ENCODE results near the gene G0S2. TPM values are rescaled to one million over a fixed set of nuclear protein-coding genes. Genes with fewer than 3 reads are reported as not detected.

G0S2 gene
- total and polyA plus RNA-seq, 10 of the 15 experiments (the other 5 are each of a cell fraction or from before 2014, with no cell fraction given), result 0.07 to 0.51 (median 0.23) TPM

DNA sequence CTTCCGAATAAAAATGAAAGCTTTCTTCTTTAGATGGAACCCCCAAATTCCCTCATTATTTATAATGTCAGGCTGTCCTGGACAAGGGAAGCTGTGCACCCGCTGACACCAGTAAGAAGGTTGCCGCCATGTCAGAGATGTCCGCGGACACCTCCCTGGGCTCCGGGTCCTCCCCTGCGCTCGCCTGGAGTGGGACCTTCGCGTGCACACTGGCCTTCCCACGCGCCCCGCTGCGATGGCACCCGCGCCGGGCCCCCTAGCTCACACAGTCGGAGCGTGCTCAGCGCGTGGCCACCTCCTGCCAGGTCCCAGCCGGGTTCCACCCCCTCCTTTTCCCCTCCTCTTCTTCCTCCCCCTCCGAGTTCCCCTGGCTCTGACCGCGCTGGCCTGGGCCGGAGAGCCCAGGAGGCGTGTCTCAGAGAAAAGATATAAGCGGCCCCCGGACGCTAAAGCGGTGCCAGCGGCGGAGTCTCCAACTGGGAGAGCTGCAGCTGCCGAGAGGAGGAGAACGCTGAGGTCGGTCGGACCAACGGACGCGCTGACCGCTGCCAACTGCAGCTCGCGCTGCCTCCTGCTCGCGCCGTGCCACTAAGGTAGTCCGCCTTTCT lies at the start of gene G0S2 (continued):
- no peak for TF ChIP-seq SP1 (IDR thresholded peaks at IDR 0.05; ENCODE audit: low read depth, low read length)
- TF ChIP-seq HDGF (IDR thresholded peaks at IDR 0.05), result no peak
- no peak for TF ChIP-seq TAF1 (IDR thresholded peaks at IDR 0.05; ENCODE audit: borderline replicate concordance, low read depth, low read length)
- TF ChIP-seq ESRRA (IDR thresholded peaks at IDR 0.05; ENCODE audit: low read length), result no peak
- TF ChIP-seq MXI1 (IDR thresholded peaks at IDR 0.05; ENCODE audit: low read depth, low read length), result 0 out of 2 replicates have a peak, but pooled peaks have one; percentile 17
- TF ChIP-seq FOS (IDR thresholded peaks at IDR 0.05; ENCODE audit: borderline replicate concordance, extremely low read depth, insufficient read length), result no peak
- no peak for TF ChIP-seq SREBF2 (IDR thresholded peaks at IDR 0.05; ENCODE audit: low read length)
- TF ChIP-seq, protein P1, sequence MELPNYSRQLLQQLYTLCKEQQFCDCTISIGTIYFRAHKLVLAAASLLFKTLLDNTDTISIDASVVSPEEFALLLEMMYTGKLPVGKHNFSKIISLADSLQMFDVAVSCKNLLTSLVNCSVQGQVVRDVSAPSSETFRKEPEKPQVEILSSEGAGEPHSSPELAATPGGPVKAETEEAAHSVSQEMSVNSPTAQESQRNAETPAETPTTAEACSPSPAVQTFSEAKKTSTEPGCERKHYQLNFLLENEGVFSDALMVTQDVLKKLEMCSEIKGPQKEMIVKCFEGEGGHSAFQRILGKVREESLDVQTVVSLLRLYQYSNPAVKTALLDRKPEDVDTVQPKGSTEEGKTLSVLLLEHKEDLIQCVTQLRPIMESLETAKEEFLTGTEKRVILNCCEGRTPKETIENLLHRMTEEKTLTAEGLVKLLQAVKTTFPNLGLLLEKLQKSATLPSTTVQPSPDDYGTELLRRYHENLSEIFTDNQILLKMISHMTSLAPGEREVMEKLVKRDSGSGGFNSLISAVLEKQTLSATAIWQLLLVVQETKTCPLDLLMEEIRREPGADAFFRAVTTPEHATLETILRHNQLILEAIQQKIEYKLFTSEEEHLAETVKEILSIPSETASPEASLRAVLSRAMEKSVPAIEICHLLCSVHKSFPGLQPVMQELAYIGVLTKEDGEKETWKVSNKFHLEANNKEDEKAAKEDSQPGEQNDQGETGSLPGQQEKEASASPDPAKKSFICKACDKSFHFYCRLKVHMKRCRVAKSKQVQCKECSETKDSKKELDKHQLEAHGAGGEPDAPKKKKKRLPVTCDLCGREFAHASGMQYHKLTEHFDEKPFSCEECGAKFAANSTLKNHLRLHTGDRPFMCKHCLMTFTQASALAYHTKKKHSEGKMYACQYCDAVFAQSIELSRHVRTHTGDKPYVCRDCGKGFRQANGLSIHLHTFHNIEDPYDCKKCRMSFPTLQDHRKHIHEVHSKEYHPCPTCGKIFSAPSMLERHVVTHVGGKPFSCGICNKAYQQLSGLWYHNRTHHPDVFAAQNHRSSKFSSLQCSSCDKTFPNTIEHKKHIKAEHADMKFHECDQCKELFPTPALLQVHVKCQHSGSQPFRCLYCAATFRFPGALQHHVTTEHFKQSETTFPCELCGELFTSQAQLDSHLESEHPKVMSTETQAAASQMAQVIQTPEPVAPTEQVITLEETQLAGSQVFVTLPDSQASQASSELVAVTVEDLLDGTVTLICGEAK (IDR thresholded peaks at IDR 0.05; ENCODE audit: borderline replicate concordance), result no peak
- TF ChIP-seq RUNX3 (IDR thresholded peaks at IDR 0.05; ENCODE audit: low read length), result no peak
- no peak for TF ChIP-seq GABPA (IDR thresholded peaks at IDR 0.05; ENCODE audit: low read depth)
- TF ChIP-seq GATAD2B (conservative IDR thresholded peaks at IDR 0.05; ENCODE audit: low read depth), result peak; percentile 13; the same call in 1 of the 2 replicates
- no peak for TF ChIP-seq SMAD5 (IDR thresholded peaks at IDR 0.05; ENCODE audit: low read depth)
- TF ChIP-seq, protein P2, sequence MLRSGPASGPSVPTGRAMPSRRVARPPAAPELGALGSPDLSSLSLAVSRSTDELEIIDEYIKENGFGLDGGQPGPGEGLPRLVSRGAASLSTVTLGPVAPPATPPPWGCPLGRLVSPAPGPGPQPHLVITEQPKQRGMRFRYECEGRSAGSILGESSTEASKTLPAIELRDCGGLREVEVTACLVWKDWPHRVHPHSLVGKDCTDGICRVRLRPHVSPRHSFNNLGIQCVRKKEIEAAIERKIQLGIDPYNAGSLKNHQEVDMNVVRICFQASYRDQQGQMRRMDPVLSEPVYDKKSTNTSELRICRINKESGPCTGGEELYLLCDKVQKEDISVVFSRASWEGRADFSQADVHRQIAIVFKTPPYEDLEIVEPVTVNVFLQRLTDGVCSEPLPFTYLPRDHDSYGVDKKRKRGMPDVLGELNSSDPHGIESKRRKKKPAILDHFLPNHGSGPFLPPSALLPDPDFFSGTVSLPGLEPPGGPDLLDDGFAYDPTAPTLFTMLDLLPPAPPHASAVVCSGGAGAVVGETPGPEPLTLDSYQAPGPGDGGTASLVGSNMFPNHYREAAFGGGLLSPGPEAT (IDR thresholded peaks at IDR 0.05; ENCODE audit: low read depth), result peak; percentile 36; the same call in 1 of the 2 replicates
- no peak for TF ChIP-seq NRF1 (conservative IDR thresholded peaks at IDR 0.05; ENCODE audit: low read depth, low read length)
- TF ChIP-seq, protein P3, sequence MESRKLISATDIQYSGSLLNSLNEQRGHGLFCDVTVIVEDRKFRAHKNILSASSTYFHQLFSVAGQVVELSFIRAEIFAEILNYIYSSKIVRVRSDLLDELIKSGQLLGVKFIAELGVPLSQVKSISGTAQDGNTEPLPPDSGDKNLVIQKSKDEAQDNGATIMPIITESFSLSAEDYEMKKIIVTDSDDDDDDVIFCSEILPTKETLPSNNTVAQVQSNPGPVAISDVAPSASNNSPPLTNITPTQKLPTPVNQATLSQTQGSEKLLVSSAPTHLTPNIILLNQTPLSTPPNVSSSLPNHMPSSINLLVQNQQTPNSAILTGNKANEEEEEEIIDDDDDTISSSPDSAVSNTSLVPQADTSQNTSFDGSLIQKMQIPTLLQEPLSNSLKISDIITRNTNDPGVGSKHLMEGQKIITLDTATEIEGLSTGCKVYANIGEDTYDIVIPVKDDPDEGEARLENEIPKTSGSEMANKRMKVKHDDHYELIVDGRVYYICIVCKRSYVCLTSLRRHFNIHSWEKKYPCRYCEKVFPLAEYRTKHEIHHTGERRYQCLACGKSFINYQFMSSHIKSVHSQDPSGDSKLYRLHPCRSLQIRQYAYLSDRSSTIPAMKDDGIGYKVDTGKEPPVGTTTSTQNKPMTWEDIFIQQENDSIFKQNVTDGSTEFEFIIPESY (IDR thresholded peaks at IDR 0.05), result no peak
- TF ChIP-seq HDAC2 (IDR thresholded peaks at IDR 0.05), result no peak
- no peak for TF ChIP-seq CHD2 (IDR thresholded peaks at IDR 0.05; ENCODE audit: borderline replicate concordance, low read depth, low read length)
- no peak for TF ChIP-seq ZNF207 (IDR thresholded peaks at IDR 0.05; ENCODE audit: borderline replicate concordance)
- no peak for TF ChIP-seq JUNB (IDR thresholded peaks at IDR 0.05)
- TF ChIP-seq NR2F1 (conservative IDR thresholded peaks at IDR 0.05), result no peak
- TF ChIP-seq RAD51 (IDR thresholded peaks at IDR 0.05), result no peak
- TF ChIP-seq JUND (IDR thresholded peaks at IDR 0.05; ENCODE audit: low read depth, low read length), result no peak
- no peak for TF ChIP-seq KDM1A (IDR thresholded peaks at IDR 0.05; ENCODE audit: borderline replicate concordance)
- TF ChIP-seq, protein P4, sequence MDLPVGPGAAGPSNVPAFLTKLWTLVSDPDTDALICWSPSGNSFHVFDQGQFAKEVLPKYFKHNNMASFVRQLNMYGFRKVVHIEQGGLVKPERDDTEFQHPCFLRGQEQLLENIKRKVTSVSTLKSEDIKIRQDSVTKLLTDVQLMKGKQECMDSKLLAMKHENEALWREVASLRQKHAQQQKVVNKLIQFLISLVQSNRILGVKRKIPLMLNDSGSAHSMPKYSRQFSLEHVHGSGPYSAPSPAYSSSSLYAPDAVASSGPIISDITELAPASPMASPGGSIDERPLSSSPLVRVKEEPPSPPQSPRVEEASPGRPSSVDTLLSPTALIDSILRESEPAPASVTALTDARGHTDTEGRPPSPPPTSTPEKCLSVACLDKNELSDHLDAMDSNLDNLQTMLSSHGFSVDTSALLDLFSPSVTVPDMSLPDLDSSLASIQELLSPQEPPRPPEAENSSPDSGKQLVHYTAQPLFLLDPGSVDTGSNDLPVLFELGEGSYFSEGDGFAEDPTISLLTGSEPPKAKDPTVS (IDR thresholded peaks at IDR 0.05; ENCODE audit: low read depth, low read length), result no peak

All from GM12878 (cell line).